Neural cell (in vitro differentiated cells): ENCODE results near the gene B3GALT5. TPM values are rescaled to one million over a fixed set of nuclear protein-coding genes. Genes with fewer than 3 reads are reported as not detected.
A peak's percentile ranks its signal among the peaks of the same experiment; 100 is the strongest.

Experiments used
- H2AFZ ChIP-seq: fragments of 200-600, 300-800 bp; sonication (generic), shearing (Covaris generic); 2 replicates; pipeline ENCODE4 v1.6.0; 2014; ENCODE audit warnings: low read depth, mild to moderate bottlenecking, antibody characterized with exemption, low read length, moderate library complexity
- H3F3A ChIP-seq: fragments of 200-600 bp; shearing (Covaris generic); 2 replicates; pipeline ENCODE4 v1.6.1; 2016; ENCODE audit warnings: mild to moderate bottlenecking, moderate library complexity, mixed read lengths, antibody characterized with exemption, low read length; ENCODE audit not compliant: insufficient read depth, poor library complexity, severe bottlenecking
- H3K27ac ChIP-seq: fragments of 200-600, 300-800 bp; sonication (generic), shearing (Covaris generic); 2 replicates; pipeline ENCODE4 v1.5.1; 2014; ENCODE audit warnings: mild to moderate bottlenecking, low read length, moderate library complexity
- H3K27me3 ChIP-seq: fragments of 300-800, 200-600 bp; sonication (generic), shearing (Covaris generic); 2 replicates; pipeline ENCODE4 v1.6.0; 2014; ENCODE audit warnings: mild to moderate bottlenecking, low read depth, low read length, moderate library complexity; ENCODE audit not compliant: insufficient read depth
- H3K36me3 ChIP-seq: fragments of 300-800, 200-600 bp; sonication (generic), shearing (Covaris generic); 2 replicates; pipeline ENCODE4 v1.5.1; 2014; ENCODE audit warnings: mild to moderate bottlenecking, antibody characterized with exemption, low read length, moderate library complexity; ENCODE audit not compliant: insufficient read depth
- H3K4me2 ChIP-seq: fragments of 300-800, 200-600 bp; sonication (generic), shearing (Covaris generic); 2 replicates; pipeline ENCODE4 v1.6.0; 2014; ENCODE audit warnings: mild to moderate bottlenecking, low read length
- H3K4me3 ChIP-seq: fragments of 300-800, 200-600 bp; sonication (generic), shearing (Covaris generic); 2 replicates; pipeline ENCODE4 v1.5.1; 2014; ENCODE audit warnings: mild to moderate bottlenecking, low read length, moderate library complexity
- H3K79me2 ChIP-seq: fragments of 200-600 bp; shearing (Covaris generic); replicated peaks from 2 replicates; pipeline ENCODE4 v1.6.0; 2014; ENCODE audit warnings: mild to moderate bottlenecking, low read length, moderate library complexity; ENCODE audit not compliant: insufficient read depth
- H3K9ac ChIP-seq: fragments of 300-800, 200-600 bp; sonication (generic), shearing (Covaris generic); 2 replicates; pipeline ENCODE4 v1.6.1; 2016; ENCODE audit warnings: mild to moderate bottlenecking, low read length, mixed read lengths
- H3K9me2 ChIP-seq: fragments of 200-600 bp; shearing (Covaris generic); 2 replicates; pipeline ENCODE4 v1.6.1; 2016; ENCODE audit warnings: mild to moderate bottlenecking, low read length, mixed read lengths; ENCODE audit not compliant: insufficient read depth
- H3K9me3 ChIP-seq: fragments of 200-600, 300-800 bp; sonication (generic), shearing (Covaris generic); 2 replicates; pipeline ENCODE4 v1.6.1; 2016; ENCODE audit warnings: mild to moderate bottlenecking, mixed run types, low read length, moderate library complexity, mixed read lengths
- H4K20me1 ChIP-seq: fragments of 200-600 bp; shearing (Covaris generic); 2 replicates; pipeline ENCODE4 v1.6.1; 2016; ENCODE audit warnings: mild to moderate bottlenecking, mixed run types; ENCODE audit not compliant: insufficient read depth
- CTCF ChIP-seq: fragments of 450-650 bp; IDR thresholded peaks from 2 replicates; pipeline ENCODE4 v1.5.1; 2014; ENCODE audit warnings: antibody characterized with exemption, mild to moderate bottlenecking, moderate library complexity; ENCODE audit not compliant: poor library complexity, severe bottlenecking
- EP300 ChIP-seq: fragments of 450-650 bp; conservative IDR thresholded peaks from 2 replicates; pipeline ENCODE4 v1.6.1; 2014; ENCODE audit warnings: antibody characterized with exemption, mild to moderate bottlenecking, moderate library complexity; ENCODE audit not compliant: poor library complexity, severe bottlenecking
- EZH2 ChIP-seq: fragments of 200-600, 300-800 bp; shearing (Covaris generic), sonication (generic); IDR thresholded peaks from 2 replicates; pipeline ENCODE4 v1.6.1; 2014; ENCODE audit warnings: antibody characterized with exemption, low read length, borderline replicate concordance, mild to moderate bottlenecking; ENCODE audit not compliant: insufficient read depth, poor library complexity, severe bottlenecking
- MXI1 ChIP-seq: fragments of 450-650 bp; conservative IDR thresholded peaks from 2 replicates; pipeline ENCODE4 v1.6.1; 2014; ENCODE audit warnings: antibody characterized with exemption, mild to moderate bottlenecking; ENCODE audit not compliant: poor library complexity, severe bottlenecking
- POLR2AphosphoS5 ChIP-seq: IDR thresholded peaks from 2 replicates; pipeline ENCODE4 v1.6.1; 2012
- RAD21 ChIP-seq: fragments of 450-650 bp; conservative IDR thresholded peaks from 2 replicates; pipeline ENCODE4 v1.6.1; 2014; ENCODE audit warnings: antibody characterized with exemption, mild to moderate bottlenecking, moderate library complexity
- REST ChIP-seq: IDR thresholded peaks from 2 replicates; pipeline ENCODE4 v1.6.1; 2012; ENCODE audit warnings: borderline replicate concordance
- SMC3 ChIP-seq: fragments of 450-650 bp; conservative IDR thresholded peaks from 2 replicates; pipeline ENCODE4 v1.6.1; 2014; ENCODE audit warnings: antibody characterized with exemption, mild to moderate bottlenecking, moderate library complexity; ENCODE audit not compliant: poor library complexity
- TAF1 ChIP-seq: IDR thresholded peaks from 2 replicates; pipeline ENCODE4 v1.6.1; 2012; ENCODE audit warnings: low read depth
- polyA plus RNA-seq: library from polyadenylated mRNA; depleted of rRNA; stranded (reverse); fragments of >200 nt; gene quantifications from 2 replicates; pipeline ENCODE4 v1.2.3, GENCODE V29; 2014

The B3GALT5 gene
- polyA plus RNA-seq, 1 donor from 2014 or later, result 0.50 TPM

- no peaks in the 10 kb centered on the region for H3F3A ChIP-seq
- H3K36me3 ChIP-seq, result no peaks in the 10 kb centered on the region
- H3K27ac ChIP-seq, result no peak overlapping the region
- no peaks in the 10 kb centered on the region for H4K20me1 ChIP-seq
- no peak for TF ChIP-seq CTCF
- TF ChIP-seq RAD21, result no peak
- TF ChIP-seq REST, result no peak
- TF ChIP-seq TAF1, result no peak
- no peak for TF ChIP-seq POLR2AphosphoS5
- no peak for TF ChIP-seq EP300
- TF ChIP-seq EZH2, result no peak
- TF ChIP-seq SMC3, result no peak
- TF ChIP-seq MXI1, result no peak
- peak overlapping the region; percentile 57 for H3K4me2 ChIP-seq
- no peaks in the 10 kb centered on the region for H3K27me3 ChIP-seq
- H3K79me2 ChIP-seq, result no peaks in the 10 kb centered on the region
- H2AFZ ChIP-seq, result no peak overlapping the region
- H3K4me3 ChIP-seq, result peak overlapping the region; percentile 40
- H3K9me3 ChIP-seq, result no peaks in the 10 kb centered on the region
- no peak overlapping the region for H3K9ac ChIP-seq
- H3K9me2 ChIP-seq, result no peaks in the 10 kb centered on the region
Measured at GRCh38 chr21:39644062-39644560, 31.4 kb downstream of the B3GALT5 start.

- Histone ChIP-seq H3K9ac (no peak overlapping the region), H3F3A (no peaks in the 10 kb centered on the region), H3K36me3 (no peaks in the 10 kb centered on the region), H3K4me3 (no peak overlapping the region), H3K9me3 (no peaks in the 10 kb centered on the region), H3K79me2 (no peaks in the 10 kb centered on the region), H3K27ac (no peak overlapping the region), H4K20me1 (no peaks in the 10 kb centered on the region), H3K9me2 (no peaks in the 10 kb centered on the region), H3K27me3 (no peaks in the 10 kb centered on the region), H2AFZ (no peak overlapping the region), H3K4me2 (no peak overlapping the region)
- TF ChIP-seq RAD21 (no peak), EP300 (no peak), POLR2AphosphoS5 (no peak), SMC3 (no peak), EZH2 (no peak), REST (no peak), CTCF (no peak), TAF1 (no peak), MXI1 (no peak)
Measured at GRCh38 chr21:39645331-39645730, 32.6 kb downstream of the B3GALT5 start.
